GM21360 (cell line): Measurements from ENCODE around the gene PRRG3.
A peak's percentile ranks its signal among the peaks of the same experiment; 100 is the strongest.

Experiments
- ATAC-seq: cut with Tn5 transposase; IDR thresholded peaks from one replicate; pipeline ENCODE4 v1.9.1; 2021; ENCODE audit warnings: mild to moderate bottlenecking, moderate library complexity; ENCODE audit not compliant: unreplicated experiment

The PRRG3 gene

GRCh38 chrX:151704041-151704663, 8.9 kb downstream of the PRRG3 start:
- no peak for ATAC-seq

GRCh38 chrX:151708821-151709220, 13.6 kb downstream of the PRRG3 start:
- ATAC-seq = no peak

GRCh38 chrX:151710457-151710856, 15.2 kb downstream of the PRRG3 start:
- ATAC-seq = no peak

- no peak for ATAC-seq
Observed at GRCh38 chrX:151711154-151711553, 15.9 kb downstream of the PRRG3 start.

GRCh38 chrX:151711787-151712186, 16.5 kb downstream of the PRRG3 start:
- no peak for ATAC-seq

- no peak for ATAC-seq
Observed at GRCh38 chrX:151712253-151712652, 17.0 kb downstream of the PRRG3 start.

- peak; percentile 66 for ATAC-seq
Observed at GRCh38 chrX:151713849-151714248, 18.6 kb downstream of the PRRG3 start.

GRCh38 chrX:151714362-151714761, 19.1 kb downstream of the PRRG3 start:
- ATAC-seq = no peak

- no peak for ATAC-seq
Observed at GRCh38 chrX:151715752-151716151, 20.5 kb downstream of the PRRG3 start, which contains the start of gene FATE1. TSS of gene FATE1 (plus strand) at chrX:151716035. CDS start at chrX:151716120, 85 bp downstream.

- ATAC-seq = no peak
Observed at GRCh38 chrX:151722241-151722846, 27.1 kb downstream of the PRRG3 start.

- ATAC-seq = no peak
Observed at GRCh38 chrX:151723156-151723760, 28.0 kb downstream of the PRRG3 start.

- no peak for ATAC-seq
Observed at GRCh38 chrX:151724563-151725337, 29.5 kb downstream of the PRRG3 start.

- no peak for ATAC-seq
Observed at GRCh38 chrX:151725338-151725614, 30.0 kb downstream of the PRRG3 start.

- ATAC-seq = no peak
Observed at GRCh38 chrX:151726751-151727150, 31.5 kb downstream of the PRRG3 start.

GRCh38 chrX:151727346-151727745, 32.1 kb downstream of the PRRG3 start:
- no peak for ATAC-seq

GRCh38 chrX:151729056-151729725, 33.9 kb downstream of the PRRG3 start:
- no peak for ATAC-seq

GRCh38 chrX:151734446-151734845, 39.2 kb downstream of the PRRG3 start, which contains the start of gene CNGA2:
TSS of gene CNGA2 (plus strand) at chrX:151734746. CDS start at chrX:151738484, 3,738 bp downstream.
- ATAC-seq = no peak

- ATAC-seq = no peak
Observed at GRCh38 chrX:151735219-151735618, 40.0 kb downstream of the PRRG3 start.

GRCh38 chrX:151736685-151737084, 41.4 kb downstream of the PRRG3 start:
- no peak for ATAC-seq

GRCh38 chrX:151737494-151737893, 42.2 kb downstream of the PRRG3 start:
- no peak for ATAC-seq

- ATAC-seq = no peak
Observed at GRCh38 chrX:151738751-151739150, 43.5 kb downstream of the PRRG3 start.
